GM13976 (cell line): ENCODE results near the gene HIF1AN.

Experiments used
- DNase-seq: peaks from one replicate; pipeline ENCODE4 v3.0.0; 2012; ENCODE audit warnings: low spot score
- in situ Hi-C: fragments of 300-500 bp; cut with MboI; formaldehyde crosslinking; loops from one replicate; pipeline ENCODE4 v1.12.0; 2022; ENCODE audit warnings: low sequenced_read_pairs, mixed read lengths, inconsistent platforms; ENCODE audit not compliant: unreplicated experiment
- TF ChIP-seq, protein P1 (sequence below): IDR thresholded peaks from 2 replicates; pipeline ENCODE4 v1.5.1; 2012; ENCODE audit warnings: borderline replicate concordance, mild to moderate bottlenecking; ENCODE audit not compliant: insufficient read depth; ENCODE audit errors: extremely low read depth, missing control alignments, control extremely low read depth

The HIF1AN gene

DNA sequence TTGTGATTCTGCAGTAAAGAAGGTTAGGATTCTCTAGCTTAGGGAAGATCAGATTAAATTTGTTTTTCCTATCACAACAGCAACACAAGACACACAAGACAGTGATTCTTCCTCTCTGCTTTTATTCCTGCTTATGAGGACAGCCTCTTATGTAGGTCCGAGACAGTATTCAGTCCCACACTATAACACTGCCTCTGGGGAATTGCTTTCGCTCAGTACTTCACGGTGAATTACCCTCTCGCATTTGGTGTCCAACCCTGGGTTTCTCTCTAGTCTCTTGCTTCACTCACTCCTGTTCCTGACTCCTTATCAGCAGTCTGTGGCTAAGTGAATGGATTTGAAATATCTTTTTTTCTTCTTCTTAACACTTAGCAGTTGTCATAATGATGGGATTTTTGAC lies 1.7 kb downstream of the HIF1AN start:
- TF ChIP-seq, protein P1, sequence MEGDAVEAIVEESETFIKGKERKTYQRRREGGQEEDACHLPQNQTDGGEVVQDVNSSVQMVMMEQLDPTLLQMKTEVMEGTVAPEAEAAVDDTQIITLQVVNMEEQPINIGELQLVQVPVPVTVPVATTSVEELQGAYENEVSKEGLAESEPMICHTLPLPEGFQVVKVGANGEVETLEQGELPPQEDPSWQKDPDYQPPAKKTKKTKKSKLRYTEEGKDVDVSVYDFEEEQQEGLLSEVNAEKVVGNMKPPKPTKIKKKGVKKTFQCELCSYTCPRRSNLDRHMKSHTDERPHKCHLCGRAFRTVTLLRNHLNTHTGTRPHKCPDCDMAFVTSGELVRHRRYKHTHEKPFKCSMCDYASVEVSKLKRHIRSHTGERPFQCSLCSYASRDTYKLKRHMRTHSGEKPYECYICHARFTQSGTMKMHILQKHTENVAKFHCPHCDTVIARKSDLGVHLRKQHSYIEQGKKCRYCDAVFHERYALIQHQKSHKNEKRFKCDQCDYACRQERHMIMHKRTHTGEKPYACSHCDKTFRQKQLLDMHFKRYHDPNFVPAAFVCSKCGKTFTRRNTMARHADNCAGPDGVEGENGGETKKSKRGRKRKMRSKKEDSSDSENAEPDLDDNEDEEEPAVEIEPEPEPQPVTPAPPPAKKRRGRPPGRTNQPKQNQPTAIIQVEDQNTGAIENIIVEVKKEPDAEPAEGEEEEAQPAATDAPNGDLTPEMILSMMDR = no peak
- DNase-seq = no peak
- in situ Hi-C loops = no loop called here

DNA sequence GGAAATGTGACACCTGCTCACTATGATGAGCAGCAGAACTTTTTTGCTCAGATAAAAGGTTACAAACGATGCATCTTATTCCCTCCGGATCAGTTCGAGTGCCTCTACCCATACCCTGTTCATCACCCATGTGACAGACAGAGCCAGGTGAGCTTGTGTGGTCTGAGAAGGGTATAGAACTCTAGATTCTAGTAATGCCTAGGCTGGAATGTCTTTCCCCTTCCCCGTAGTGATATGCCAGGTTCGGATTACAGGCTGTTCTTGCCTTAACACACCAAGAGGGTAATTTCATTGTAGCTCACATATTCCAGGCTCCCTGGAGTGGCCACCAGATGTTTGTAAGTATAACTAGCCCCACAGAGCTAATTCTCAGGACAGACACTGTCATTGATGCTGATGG lies 9.2 kb downstream of the HIF1AN start:
- TF ChIP-seq, protein P1 = no peak
- no peak for DNase-seq
- in situ Hi-C loops = no loop called here

DNA sequence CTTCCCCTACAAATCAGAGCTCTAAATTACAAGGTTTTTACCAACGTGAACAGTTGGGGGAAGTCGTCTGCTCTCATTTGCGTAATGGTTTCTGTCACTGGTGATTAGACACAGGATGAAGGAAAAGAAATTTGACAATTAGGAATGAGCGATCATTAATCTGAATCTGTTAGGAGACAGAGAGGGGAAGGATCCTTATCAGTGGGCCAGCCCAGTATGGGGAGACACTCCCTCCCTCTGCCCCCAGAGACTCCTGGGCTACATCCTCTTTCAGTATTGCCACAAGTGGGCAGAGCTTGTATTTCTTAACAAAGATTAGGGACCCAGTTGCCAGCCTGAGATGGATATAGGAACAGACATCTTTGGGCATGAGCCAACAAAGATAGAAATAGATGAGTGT lies 15.5 kb downstream of the HIF1AN start:
- in situ Hi-C loops = loop anchor here (25.0 kb wide), 1 partner anchor 186 kb away; the partner anchor contains the start of gene PAX2
- DNase-seq = no peak
- TF ChIP-seq, protein P1 = no peak

DNA sequence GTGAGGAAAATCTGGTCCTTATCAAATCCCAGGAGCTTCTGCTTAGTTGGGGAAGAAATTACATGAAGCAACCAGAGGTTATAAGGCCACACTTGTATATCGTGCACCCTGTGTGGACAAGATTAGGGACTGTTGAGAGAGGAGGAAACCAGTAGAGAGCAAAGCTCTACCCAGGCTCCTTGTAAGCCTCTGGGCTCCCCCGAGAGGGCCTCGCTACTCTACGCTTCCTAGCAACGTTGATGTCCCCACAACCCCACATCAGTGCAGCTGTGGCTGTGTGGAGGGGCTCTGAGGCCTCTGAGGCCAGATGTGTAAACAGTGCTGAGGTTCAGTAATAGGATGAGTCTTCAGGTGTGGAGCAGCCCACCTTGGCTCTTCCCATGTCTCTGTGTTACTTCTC lies 16.0 kb downstream of the HIF1AN start:
- TF ChIP-seq, protein P1 = no peak
- in situ Hi-C loops = loop anchor here (25.0 kb wide), 1 partner anchor 186 kb away; the partner anchor contains the start of gene PAX2

DNA sequence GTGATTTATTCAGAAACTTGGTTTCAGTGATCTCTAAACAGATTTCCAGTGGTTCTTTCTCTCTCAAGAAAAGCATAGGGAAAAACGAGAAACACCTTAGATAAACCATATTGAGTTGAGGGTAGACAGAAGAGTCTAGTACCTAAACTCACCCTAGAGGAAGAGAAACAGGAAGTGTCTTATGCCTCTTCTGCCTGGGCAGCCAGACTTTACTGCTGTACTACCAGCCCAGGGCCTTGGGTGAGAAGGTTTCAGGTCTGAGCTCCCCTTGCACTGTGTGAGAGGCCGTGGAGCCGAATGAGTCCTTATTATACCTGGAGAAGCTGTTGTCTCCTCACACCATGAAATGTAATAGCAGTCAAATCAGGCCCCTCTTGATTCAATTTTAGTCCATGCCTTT lies 18.2 kb downstream of the HIF1AN start:
- TF ChIP-seq, protein P1 = no peak
- in situ Hi-C loops = loop anchor here (25.0 kb wide), 1 partner anchor 183 kb away; the partner anchor contains the start of gene PAX2
- no peak for DNase-seq

More for the DNA sequence above, 16.0 kb downstream of the HIF1AN start:
- DNase-seq = no peak

DNA sequence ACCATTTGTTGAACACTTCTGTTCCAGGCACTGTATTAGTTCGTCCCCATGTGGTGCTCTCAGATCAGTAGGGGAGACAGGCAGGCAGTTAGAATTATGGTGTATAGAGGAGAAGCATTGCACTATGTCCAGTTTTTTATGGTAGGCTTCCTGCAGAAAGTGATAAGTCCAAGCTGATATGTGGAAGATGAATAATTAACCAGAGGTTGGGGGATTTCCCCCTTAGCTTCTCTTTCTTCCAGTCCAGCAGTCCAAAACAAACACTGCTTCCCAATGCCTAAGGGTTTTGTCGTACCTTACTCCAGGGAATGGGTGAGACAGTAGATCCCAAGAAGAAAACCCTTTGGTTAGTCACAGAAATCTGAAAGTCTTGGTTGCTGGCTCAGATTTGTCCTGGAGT lies 19.2 kb downstream of the HIF1AN start:
- in situ Hi-C loops = loop anchor here (25.0 kb wide), 1 partner anchor 182 kb away; the partner anchor contains the start of gene PAX2
- no peak for DNase-seq
- TF ChIP-seq, protein P1 = no peak

DNA sequence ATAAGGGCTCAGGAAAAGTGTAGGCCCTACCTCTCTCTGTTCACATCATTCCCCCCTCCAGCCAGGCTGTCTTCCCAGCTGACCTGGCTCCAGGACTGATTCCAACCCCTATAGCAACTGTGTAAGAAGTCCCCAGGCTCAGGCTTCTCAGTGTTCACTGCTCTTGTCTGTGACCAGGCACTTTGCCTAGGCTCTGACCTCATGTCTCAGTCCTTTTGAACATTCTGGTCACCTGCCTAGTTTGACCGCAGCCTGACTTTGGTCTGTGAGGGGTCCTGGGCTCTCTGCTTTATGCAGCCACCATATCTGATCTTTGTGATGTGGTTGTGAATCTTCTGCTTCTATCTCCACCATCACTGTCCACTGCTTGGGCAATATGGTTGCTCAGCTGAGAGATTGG lies 24.5 kb downstream of the HIF1AN start:
- in situ Hi-C loops = loop anchor here (25.0 kb wide), 1 partner anchor 177 kb away; the partner anchor contains the start of gene PAX2
- DNase-seq = no peak
- TF ChIP-seq, protein P1 = no peak
